ENCODE measurements around the gene MYO16.

- no peak for TF ChIP-seq CTCF (IDR thresholded peaks at IDR 0.05)
- TF ChIP-seq POLR2A (IDR thresholded peaks at IDR 0.05): no peak
Measured at GRCh38 chr13:109096101-109096500, 466.7 kb downstream of the MYO16 start.
